ENCODE data around the gene MAT2A. TPM values are rescaled to one million over a fixed set of nuclear protein-coding genes. Genes with fewer than 3 reads are reported as not detected.

Gene MAT2A
- total and polyA plus RNA-seq, 9 of the 15 experiments (the other 6 are each of a cell fraction or from before 2014, with no cell fraction given): 130 to 1,027 (median 240) TPM

DNA sequence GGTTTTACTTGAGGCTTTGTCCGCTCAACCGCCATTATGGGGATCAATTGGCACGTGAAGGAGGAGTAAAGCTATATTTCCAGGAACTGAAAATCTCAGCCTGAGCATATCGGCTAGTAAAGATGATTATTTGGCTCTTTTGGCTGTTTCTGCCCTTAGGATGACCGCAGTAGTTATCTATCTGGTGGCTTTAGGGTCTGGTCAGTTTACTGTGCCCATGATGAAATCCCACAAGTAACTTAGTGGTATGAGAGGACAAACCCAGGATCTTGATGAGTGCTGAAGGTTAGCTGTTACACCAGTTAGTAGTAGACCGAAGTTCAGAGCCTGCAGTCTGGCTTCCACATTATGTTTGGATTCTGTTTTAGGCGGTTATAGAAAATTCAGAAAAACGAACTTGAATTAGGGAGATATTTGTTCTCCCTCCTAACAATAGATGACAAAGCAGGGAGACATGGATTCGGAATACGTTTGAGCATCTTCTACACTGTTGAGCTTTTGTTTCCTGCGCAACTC, 1.2 kb downstream of the MAT2A start (continued):
- TF ChIP-seq, protein P1, sequence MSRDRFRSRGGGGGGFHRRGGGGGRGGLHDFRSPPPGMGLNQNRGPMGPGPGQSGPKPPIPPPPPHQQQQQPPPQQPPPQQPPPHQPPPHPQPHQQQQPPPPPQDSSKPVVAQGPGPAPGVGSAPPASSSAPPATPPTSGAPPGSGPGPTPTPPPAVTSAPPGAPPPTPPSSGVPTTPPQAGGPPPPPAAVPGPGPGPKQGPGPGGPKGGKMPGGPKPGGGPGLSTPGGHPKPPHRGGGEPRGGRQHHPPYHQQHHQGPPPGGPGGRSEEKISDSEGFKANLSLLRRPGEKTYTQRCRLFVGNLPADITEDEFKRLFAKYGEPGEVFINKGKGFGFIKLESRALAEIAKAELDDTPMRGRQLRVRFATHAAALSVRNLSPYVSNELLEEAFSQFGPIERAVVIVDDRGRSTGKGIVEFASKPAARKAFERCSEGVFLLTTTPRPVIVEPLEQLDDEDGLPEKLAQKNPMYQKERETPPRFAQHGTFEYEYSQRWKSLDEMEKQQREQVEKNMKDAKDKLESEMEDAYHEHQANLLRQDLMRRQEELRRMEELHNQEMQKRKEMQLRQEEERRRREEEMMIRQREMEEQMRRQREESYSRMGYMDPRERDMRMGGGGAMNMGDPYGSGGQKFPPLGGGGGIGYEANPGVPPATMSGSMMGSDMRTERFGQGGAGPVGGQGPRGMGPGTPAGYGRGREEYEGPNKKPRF (IDR thresholded peaks at IDR 0.05; ENCODE audit: low read depth, low read length): peak; percentile 72; the same call in 1 of the 2 replicates
- TF ChIP-seq, protein P2, sequence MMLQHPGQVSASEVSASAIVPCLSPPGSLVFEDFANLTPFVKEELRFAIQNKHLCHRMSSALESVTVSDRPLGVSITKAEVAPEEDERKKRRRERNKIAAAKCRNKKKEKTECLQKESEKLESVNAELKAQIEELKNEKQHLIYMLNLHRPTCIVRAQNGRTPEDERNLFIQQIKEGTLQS (IDR thresholded peaks at IDR 0.05): peak; percentile 48; the same call in 1 of the 2 replicates
- TF ChIP-seq, protein P2 (CRISPR knock-in tag; conservative IDR thresholded peaks at IDR 0.05): no peak
- TF ChIP-seq RCOR1 (IDR thresholded peaks at IDR 0.05; ENCODE audit: borderline replicate concordance in 1 of 2, low read depth in 2 of 2, low read length in 2 of 2): peak in 1 of 2 experiments; percentile 63; a peak in 1 of 4 replicates
- TF ChIP-seq BHLHE40 (IDR thresholded peaks at IDR 0.05; ENCODE audit: low read length): peak; percentile 17; the same call in 1 of the 2 replicates
- no peak for TF ChIP-seq ARID1B (IDR thresholded peaks at IDR 0.05)
- TF ChIP-seq ILK (tag; IDR thresholded peaks at IDR 0.05; ENCODE audit: borderline replicate concordance, low read depth): no peak
- peak; percentile 10 for TF ChIP-seq HNRNPH1 (optimal IDR thresholded peaks at IDR 0.05; ENCODE audit: low read depth, low read length)
- TF ChIP-seq CAMTA2 (CRISPR knock-in tag; conservative IDR thresholded peaks at IDR 0.05): no peak
- TF ChIP-seq, protein P3, sequence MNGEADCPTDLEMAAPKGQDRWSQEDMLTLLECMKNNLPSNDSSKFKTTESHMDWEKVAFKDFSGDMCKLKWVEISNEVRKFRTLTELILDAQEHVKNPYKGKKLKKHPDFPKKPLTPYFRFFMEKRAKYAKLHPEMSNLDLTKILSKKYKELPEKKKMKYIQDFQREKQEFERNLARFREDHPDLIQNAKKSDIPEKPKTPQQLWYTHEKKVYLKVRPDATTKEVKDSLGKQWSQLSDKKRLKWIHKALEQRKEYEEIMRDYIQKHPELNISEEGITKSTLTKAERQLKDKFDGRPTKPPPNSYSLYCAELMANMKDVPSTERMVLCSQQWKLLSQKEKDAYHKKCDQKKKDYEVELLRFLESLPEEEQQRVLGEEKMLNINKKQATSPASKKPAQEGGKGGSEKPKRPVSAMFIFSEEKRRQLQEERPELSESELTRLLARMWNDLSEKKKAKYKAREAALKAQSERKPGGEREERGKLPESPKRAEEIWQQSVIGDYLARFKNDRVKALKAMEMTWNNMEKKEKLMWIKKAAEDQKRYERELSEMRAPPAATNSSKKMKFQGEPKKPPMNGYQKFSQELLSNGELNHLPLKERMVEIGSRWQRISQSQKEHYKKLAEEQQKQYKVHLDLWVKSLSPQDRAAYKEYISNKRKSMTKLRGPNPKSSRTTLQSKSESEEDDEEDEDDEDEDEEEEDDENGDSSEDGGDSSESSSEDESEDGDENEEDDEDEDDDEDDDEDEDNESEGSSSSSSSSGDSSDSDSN (IDR thresholded peaks at IDR 0.05; ENCODE audit: borderline replicate concordance in 1 of 2, low read depth in 2 of 2, low read length in 2 of 2): no peak
- TF ChIP-seq, protein P4, sequence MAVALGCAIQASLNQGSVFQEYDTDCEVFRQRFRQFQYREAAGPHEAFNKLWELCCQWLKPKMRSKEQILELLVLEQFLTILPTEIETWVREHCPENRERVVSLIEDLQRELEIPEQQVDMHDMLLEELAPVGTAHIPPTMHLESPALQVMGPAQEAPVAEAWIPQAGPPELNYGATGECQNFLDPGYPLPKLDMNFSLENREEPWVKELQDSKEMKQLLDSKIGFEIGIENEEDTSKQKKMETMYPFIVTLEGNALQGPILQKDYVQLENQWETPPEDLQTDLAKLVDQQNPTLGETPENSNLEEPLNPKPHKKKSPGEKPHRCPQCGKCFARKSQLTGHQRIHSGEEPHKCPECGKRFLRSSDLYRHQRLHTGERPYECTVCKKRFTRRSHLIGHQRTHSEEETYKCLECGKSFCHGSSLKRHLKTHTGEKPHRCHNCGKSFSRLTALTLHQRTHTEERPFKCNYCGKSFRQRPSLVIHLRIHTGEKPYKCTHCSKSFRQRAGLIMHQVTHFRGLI (CRISPR knock-in tag; IDR thresholded peaks at IDR 0.05): no peak
- no peak for TF ChIP-seq ZNF561 (CRISPR knock-in tag; conservative IDR thresholded peaks at IDR 0.05)
- 0 out of 2 replicates have a peak, but pooled peaks have one; percentile 12 for TF ChIP-seq SP1 (CRISPR knock-in tag; IDR thresholded peaks at IDR 0.05)
- TF ChIP-seq NELFE (IDR thresholded peaks at IDR 0.05; ENCODE audit: insufficient read depth, insufficient read length): no peak
- no peak for TF ChIP-seq MEF2D (tag; conservative IDR thresholded peaks at IDR 0.05; ENCODE audit: low read depth)
- peak; percentile 43; the same call in 1 of the 2 replicates for TF ChIP-seq POLR2AphosphoS5 (IDR thresholded peaks at IDR 0.05; ENCODE audit: control insufficient read depth, insufficient read depth, low read depth, low read length)
- TF ChIP-seq ARNT (IDR thresholded peaks at IDR 0.05): no peak
- TF ChIP-seq CBFA2T2 (conservative IDR thresholded peaks at IDR 0.05): no peak
- no peak for TF ChIP-seq HNRNPLL (IDR thresholded peaks at IDR 0.05; ENCODE audit: low read depth, low read length, poor library complexity, severe bottlenecking)
- no peak for TF ChIP-seq RB1 (IDR thresholded peaks at IDR 0.05; ENCODE audit: low read depth)
- 0 out of 2 replicates have a peak, but pooled peaks have one; percentile 5 for TF ChIP-seq ZNF263 (CRISPR knock-in tag; IDR thresholded peaks at IDR 0.05; ENCODE audit: borderline replicate concordance)

Measured in K562 (cell line).